CD4-positive, alpha-beta T cell treated with Interferon alpha-2 for 1 hour (primary cell): ENCODE measurements around the gene GP5.

Experiments used
- DNase-seq, 2 donors: peaks; one replicate each; pipeline ENCODE4 v3.0.0-alpha.2; 2020 to 2022

The GP5 gene

GRCh38 chr3:194346621-194347020 is 52.4 kb downstream of the GP5 start:
- no peak for DNase-seq

GRCh38 chr3:194346035-194346434 is 53.0 kb downstream of the GP5 start:
- no peak for DNase-seq
